NB4 (cell line): ENCODE data around the gene MATR3.

Experiments used
- CTCF ChIP-seq: IDR thresholded peaks from one replicate; pipeline ENCODE4 v1.5.1; 2012; ENCODE audit warnings: low read depth, low read length
- MAX ChIP-seq: IDR thresholded peaks from 2 replicates; pipeline ENCODE4 v1.6.1; 2011; ENCODE audit warnings: low read depth, low read length
- MYC ChIP-seq: IDR thresholded peaks from 2 replicates; pipeline ENCODE4 v1.6.1; 2011; ENCODE audit warnings: low read depth, low read length
- POLR2A ChIP-seq: IDR thresholded peaks from 2 replicates; pipeline ENCODE4 v1.6.1; 2011; ENCODE audit warnings: mild to moderate bottlenecking; ENCODE audit not compliant: insufficient read length; ENCODE audit errors: extremely low read depth

GRCh38 chr5:139284295-139284694 lies 9.2 kb upstream of the MATR3 start:
- TF ChIP-seq CTCF (no peak), MAX (no peak), POLR2A (no peak), MYC (no peak)
